WTC11 (cell line): Measurements from ENCODE around the gene PLD1. TPM values are rescaled to one million over a fixed set of nuclear protein-coding genes. Genes with fewer than 3 reads are reported as not detected.
A peak's percentile ranks its signal among the peaks of the same experiment; 100 is the strongest.

Source experiments
- ATAC-seq: fragments of 200-7000 bp; cut with Tn5 transposase; 2 replicates; pipeline ENCODE4 v1.10.0; 2021; ENCODE audit warnings: mild to moderate bottlenecking, moderate library complexity
- CTCF ChIA-PET: fragments of 300-600 bp; sonication (Branson Sonifier 250); formaldehyde crosslinking; loops from one replicate; lab custom pipeline; 2021; ENCODE audit warnings: antibody characterized with exemption; lab: Charles Lee
- POLR2A ChIA-PET: fragments of 350-600 bp; sonication (Branson Sonifier 250); formaldehyde crosslinking; loops from one replicate; lab custom pipeline; 2021; ENCODE audit warnings: antibody characterized with exemption; lab: Charles Lee
- DNase-seq: peaks from one replicate; pipeline ENCODE4 v3.0.0; 2021; ENCODE audit warnings: low spot score
- H3K27ac Mint-ChIP-seq: 2 replicates; pipeline ENCODE4 v1.8.0; 2021; ENCODE audit warnings: mixed read lengths
- H3K27me3 Mint-ChIP-seq: 2 replicates; pipeline ENCODE4 v1.8.0; 2021; ENCODE audit warnings: low read depth, mild to moderate bottlenecking, moderate library complexity, mixed read lengths
- H3K36me3 Mint-ChIP-seq: 2 replicates; pipeline ENCODE4 v1.8.0; 2021; ENCODE audit warnings: mixed read lengths
- H3K4me1 Mint-ChIP-seq: 2 replicates; pipeline ENCODE4 v1.8.0; 2022; ENCODE audit warnings: mixed read lengths
- H3K4me3 Mint-ChIP-seq: 2 replicates; pipeline ENCODE4 v1.8.0; 2021; ENCODE audit warnings: mild to moderate bottlenecking, moderate library complexity, mixed read lengths
- H3K9me3 Mint-ChIP-seq: 2 replicates; pipeline ENCODE4 v1.8.0; 2021; ENCODE audit warnings: mixed read lengths
- AFF4 ChIP-seq: sonication (generic); formaldehyde crosslinking; IDR thresholded peaks from 2 replicates; pipeline ENCODE4 v1.8.1; 2023; ENCODE audit warnings: mild to moderate bottlenecking, missing genetic modification reagents, borderline replicate concordance
- ATF1 ChIP-seq: sonication (generic); formaldehyde crosslinking; IDR thresholded peaks from 2 replicates; pipeline ENCODE4 v1.8.1; 2023; ENCODE audit warnings: mild to moderate bottlenecking, moderate library complexity, missing genetic modification reagents
- ATF2 ChIP-seq: sonication (generic); formaldehyde crosslinking; IDR thresholded peaks from 2 replicates; pipeline ENCODE4 v1.8.1; 2022; ENCODE audit warnings: low read depth, missing genetic modification reagents, borderline replicate concordance
- ELF4 ChIP-seq: sonication (generic); formaldehyde crosslinking; IDR thresholded peaks from 2 replicates; pipeline ENCODE4 v1.8.1; 2022; ENCODE audit warnings: low read depth, mild to moderate bottlenecking, moderate library complexity, missing genetic modification reagents
- EMX1 ChIP-seq: fragments of 250-450 bp; sonication (Bioruptor Pico); IDR thresholded peaks from 2 replicates; pipeline ENCODE4 v1.8.0; 2021; ENCODE audit warnings: mild to moderate bottlenecking
- ESRRA ChIP-seq: sonication (generic); formaldehyde crosslinking; IDR thresholded peaks from 2 replicates; pipeline ENCODE4 v1.8.1; 2022; ENCODE audit warnings: mild to moderate bottlenecking, missing genetic modification reagents, borderline replicate concordance
- GABPB1 ChIP-seq: sonication (generic); formaldehyde crosslinking; IDR thresholded peaks from 2 replicates; pipeline ENCODE4 v1.8.1; 2023; ENCODE audit warnings: mild to moderate bottlenecking, missing genetic modification reagents
- GRHL2 ChIP-seq: fragments of 250-450 bp; sonication (Bioruptor Pico); IDR thresholded peaks from 2 replicates; pipeline ENCODE4 v1.8.0; 2022; ENCODE audit warnings: mild to moderate bottlenecking, moderate library complexity; ENCODE audit not compliant: insufficient replicate concordance, severe bottlenecking
- HMGA2 ChIP-seq: fragments of 250-450 bp; sonication (Bioruptor Pico); IDR thresholded peaks from 2 replicates; pipeline ENCODE4 v1.4.0; 2021; ENCODE audit warnings: mild to moderate bottlenecking, moderate library complexity
- IRF1 ChIP-seq: sonication (generic); formaldehyde crosslinking; IDR thresholded peaks from 2 replicates; pipeline ENCODE4 v1.8.0; 2023; ENCODE audit warnings: missing genetic modification reagents
- NFE2L1 ChIP-seq: sonication (generic); formaldehyde crosslinking; IDR thresholded peaks from 2 replicates; pipeline ENCODE4 v1.8.1; 2023; ENCODE audit warnings: missing genetic modification reagents
- SP1 ChIP-seq: sonication (generic); formaldehyde crosslinking; conservative IDR thresholded peaks from 2 replicates; pipeline ENCODE4 v1.8.1; 2022; ENCODE audit warnings: missing genetic modification reagents
- TEAD1 ChIP-seq: sonication (generic); formaldehyde crosslinking; IDR thresholded peaks from 2 replicates; pipeline ENCODE4 v1.8.0; 2022; ENCODE audit warnings: mild to moderate bottlenecking, missing genetic modification reagents
- USF1 ChIP-seq: sonication (generic); formaldehyde crosslinking; IDR thresholded peaks from 2 replicates; pipeline ENCODE4 v1.8.0; 2022; ENCODE audit warnings: mild to moderate bottlenecking, missing genetic modification reagents
- ZBTB43 ChIP-seq: sonication (generic); formaldehyde crosslinking; IDR thresholded peaks from 2 replicates; pipeline ENCODE4 v1.8.1; 2023; ENCODE audit warnings: mild to moderate bottlenecking, missing genetic modification reagents
- ZNF121 ChIP-seq: sonication (generic); formaldehyde crosslinking; IDR thresholded peaks from 2 replicates; pipeline ENCODE4 v1.8.0; 2023; ENCODE audit warnings: missing genetic modification reagents
- ZNF219 ChIP-seq: sonication (generic); formaldehyde crosslinking; IDR thresholded peaks from 2 replicates; pipeline ENCODE4 v1.8.0; 2023; ENCODE audit warnings: missing genetic modification reagents, mild to moderate bottlenecking, borderline replicate concordance
- ZNF317 ChIP-seq: sonication (generic); formaldehyde crosslinking; IDR thresholded peaks from 2 replicates; pipeline ENCODE4 v1.8.1; 2023; ENCODE audit warnings: low read depth, mild to moderate bottlenecking, moderate library complexity, missing genetic modification reagents, borderline replicate concordance
- ZNF423 ChIP-seq: fragments of 250-450 bp; sonication (Bioruptor Pico); IDR thresholded peaks from 2 replicates; pipeline ENCODE4 v2.1.2; 2022; ENCODE audit warnings: mild to moderate bottlenecking, moderate library complexity
- total RNA-seq: library from RNA; stranded (reverse); gene quantifications from 3 replicates; pipeline ENCODE4 v1.2.3, GENCODE V29; 2021

PLD1 gene
- total RNA-seq, 1 experiment from 2014 or later: 4.0 TPM

- ATAC-seq (no peak), DNase-seq (no peak)
- Mint-ChIP-seq H3K9me3 (no peaks in the 10 kb centered on the region), H3K27ac (no peak overlapping the region), H3K4me1 (peaks cover 22% of the 10 kb centered on the region), H3K36me3 (no peaks in the 10 kb centered on the region), H3K4me3 (no peak overlapping the region), H3K27me3 (peaks cover 3% of the 10 kb centered on the region; the same call in 1 of the 2 replicates)
- ChIA-PET CTCF (no interaction called here), POLR2A (no interaction called here)
- TF ChIP-seq HMGA2 (CRISPR knock-in tag) (no peak), AFF4 (CRISPR knock-in tag) (no peak), NFE2L1 (CRISPR knock-in tag) (no peak), ZBTB43 (CRISPR knock-in tag) (no peak)
Observed at GRCh38 chr3:171831936-171832335, 21.7 kb upstream of the PLD1 start.

- Mint-ChIP-seq H3K4me1 (peaks cover 31% of the 10 kb centered on the region), H3K27ac (no peak overlapping the region), H3K36me3 (no peaks in the 10 kb centered on the region), H3K4me3 (no peak overlapping the region), H3K9me3 (no peaks in the 10 kb centered on the region), H3K27me3 (peaks cover 3% of the 10 kb centered on the region; the same call in 1 of the 2 replicates)
- ChIA-PET POLR2A (interaction anchor here (0.6 kb wide), 1 partner anchor 98 kb away, joined by 3 read pairs; no protein-coding TSS in a partner anchor), CTCF (interaction anchor here (0.6 to 2.2 kb wide), 29 partner anchors 8 to 869 kb away, joined by 3 to 21 read pairs (median 5); partner anchors contain the start of gene PLD1)
- no peak for ATAC-seq
- TF ChIP-seq IRF1 (CRISPR knock-in tag) (no peak), ESRRA (no peak), EMX1 (CRISPR knock-in tag) (no peak), GRHL2 (CRISPR knock-in tag) (no peak), ZNF219 (no peak), ATF2 (CRISPR knock-in tag) (no peak), ZNF317 (CRISPR knock-in tag) (no peak), ELF4 (CRISPR knock-in tag) (no peak), ZNF121 (no peak)
- no peak for DNase-seq
Observed at GRCh38 chr3:171830518-171830875, 20.2 kb upstream of the PLD1 start.

- H3K36me3 Mint-ChIP-seq: no peaks in the 10 kb centered on the region
- peak; percentile 78 for DNase-seq
- POLR2A ChIA-PET: interaction anchor here (0.6 kb wide), 1 partner anchor 97 kb away, joined by 3 read pairs; no protein-coding TSS in a partner anchor
- H3K27me3 Mint-ChIP-seq: peaks cover 3% of the 10 kb centered on the region; the same call in 1 of the 2 replicates
- no peaks in the 10 kb centered on the region for H3K9me3 Mint-ChIP-seq
- CTCF ChIA-PET: interaction anchor here (0.6 to 2.2 kb wide), 34 partner anchors 8 to 868 kb away, joined by 3 to 21 read pairs (median 4); partner anchors contain the start of gene PLD1
- ATAC-seq: peak; percentile 98
- no peak overlapping the region for H3K27ac Mint-ChIP-seq
- peaks cover 36% of the 10 kb centered on the region for H3K4me1 Mint-ChIP-seq
- no peak overlapping the region for H3K4me3 Mint-ChIP-seq
- TF ChIP-seq ZNF423 (CRISPR knock-in tag) (peak; percentile 74), ATF2 (CRISPR knock-in tag) (no peak), GABPB1 (CRISPR knock-in tag) (peak; percentile 37; the same call in 1 of the 2 replicates), ZBTB43 (CRISPR knock-in tag) (no peak), USF1 (CRISPR knock-in tag) (no peak), ATF1 (no peak), SP1 (CRISPR knock-in tag) (0 out of 2 replicates have a peak, but pooled peaks have one; percentile 26), TEAD1 (CRISPR knock-in tag) (peak; percentile 66)
Observed at GRCh38 chr3:171829841-171830517, 19.7 kb upstream of the PLD1 start.
